T-helper 17 cell (primary cell): ENCODE data around the gene MUS81. TPM values are rescaled to one million over a fixed set of nuclear protein-coding genes. Genes with fewer than 3 reads are reported as not detected.
A peak's percentile ranks its signal among the peaks of the same experiment; 100 is the strongest.
"Not testable (repeated sequence)": the region's sequence is repeated elsewhere in the genome, so short reads cannot be mapped to it uniquely, and the experiment has no call there.

Experiments
- ATAC-seq: fragments of 150-1000 bp; cut with Tn5 transposase; 2 replicates; pipeline ENCODE4 v1.10.0; 2021; ENCODE audit warnings: mild to moderate bottlenecking, moderate library complexity
- DNase-seq, 3 donors: peaks; one replicate each; pipeline versions ENCODE4 v3.0.0 to v3.0.0-alpha.2; 2020 to 2021
- H3K9me3 ChIP-seq: one replicate; pipeline ENCODE4 v1.7.0; 2013; ENCODE audit warnings: low read length, mild to moderate bottlenecking; ENCODE audit not compliant: control insufficient read depth, poor library complexity, severe bottlenecking
- H3K27ac Mint-ChIP-seq: one replicate; pipeline ENCODE4 v1.8.0; 2022; ENCODE audit warnings: mild to moderate bottlenecking, moderate library complexity, mixed read lengths
- H3K27me3 Mint-ChIP-seq: one replicate; pipeline ENCODE4 v1.8.0; 2022; ENCODE audit warnings: mixed read lengths
- H3K36me3 Mint-ChIP-seq: one replicate; pipeline ENCODE4 v1.8.0; 2022; ENCODE audit warnings: low read depth, mixed read lengths
- H3K4me1 Mint-ChIP-seq: one replicate; pipeline ENCODE4 v1.8.0; 2022; ENCODE audit warnings: mild to moderate bottlenecking, mixed read lengths
- H3K4me3 Mint-ChIP-seq: one replicate; pipeline ENCODE4 v1.8.0; 2022; ENCODE audit warnings: mild to moderate bottlenecking, moderate library complexity, mixed read lengths
- total RNA-seq, 4 donors: library from RNA in 2 of 4; stranded (reverse) in 2 of 4; gene quantifications; one replicate each; pipeline ENCODE4 v1.2.3 and lab custom pipeline; 2022 to 2026

MUS81 gene
- total RNA-seq, 2 donors from 2014 or later, result 44.9 to 55.0 TPM

DNA sequence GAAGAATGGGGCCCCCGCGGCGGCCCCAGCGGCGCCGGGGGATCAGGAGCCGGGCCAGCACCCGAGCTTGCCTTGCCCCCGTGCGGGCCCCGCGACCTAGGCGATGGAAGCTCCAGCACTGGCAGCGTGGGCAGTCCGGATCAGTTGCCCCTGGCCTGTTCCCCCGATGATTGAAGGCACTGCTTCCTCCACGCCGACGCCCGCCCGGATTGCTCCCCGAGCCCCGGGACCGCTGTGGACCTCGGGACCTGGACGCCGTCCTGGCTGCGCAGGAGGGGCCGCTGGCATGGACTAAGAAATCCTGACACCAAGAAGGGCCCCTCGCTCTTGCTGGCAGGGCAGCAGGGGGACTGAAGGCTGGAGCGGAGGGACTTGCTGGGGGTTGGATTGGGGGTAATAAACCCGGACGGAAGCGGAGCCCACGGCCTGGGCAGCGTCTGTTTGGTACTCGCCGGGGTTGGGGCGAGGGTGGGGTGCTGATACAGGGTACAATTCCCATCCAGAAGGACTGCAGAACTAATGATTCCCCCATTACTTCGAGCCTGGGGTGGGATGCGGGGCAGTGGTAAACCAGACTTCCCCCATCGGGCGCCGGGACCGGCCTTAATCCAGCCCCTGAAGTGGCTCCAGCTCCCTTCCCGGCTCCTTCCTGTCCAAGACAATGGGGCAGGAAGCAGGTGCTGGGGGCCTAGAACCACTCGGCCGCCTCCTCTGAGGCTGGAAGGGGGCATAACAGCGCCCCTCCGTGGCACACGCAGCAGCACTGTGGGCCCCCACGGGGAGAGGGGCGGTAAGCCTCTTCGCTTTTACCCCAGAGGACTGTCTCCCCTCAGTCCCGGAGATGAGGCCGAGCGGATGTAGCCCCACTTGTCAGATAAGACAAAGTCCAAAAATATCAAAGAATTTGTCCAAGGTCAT is 31.2 kb downstream of the MUS81 start:
- H3K9me3 ChIP-seq, result no peaks in the 10 kb centered on the region
- Mint-ChIP-seq H3K36me3 (no peaks in the 10 kb centered on the region), H3K4me3 (peak overlapping the region; percentile 95), H3K27ac (peak overlapping the region; percentile 98), H3K4me1 (peaks cover 51% of the 10 kb centered on the region), H3K27me3 (no peaks in the 10 kb centered on the region)
- DNase-seq (no peak), ATAC-seq (no peak)

DNA sequence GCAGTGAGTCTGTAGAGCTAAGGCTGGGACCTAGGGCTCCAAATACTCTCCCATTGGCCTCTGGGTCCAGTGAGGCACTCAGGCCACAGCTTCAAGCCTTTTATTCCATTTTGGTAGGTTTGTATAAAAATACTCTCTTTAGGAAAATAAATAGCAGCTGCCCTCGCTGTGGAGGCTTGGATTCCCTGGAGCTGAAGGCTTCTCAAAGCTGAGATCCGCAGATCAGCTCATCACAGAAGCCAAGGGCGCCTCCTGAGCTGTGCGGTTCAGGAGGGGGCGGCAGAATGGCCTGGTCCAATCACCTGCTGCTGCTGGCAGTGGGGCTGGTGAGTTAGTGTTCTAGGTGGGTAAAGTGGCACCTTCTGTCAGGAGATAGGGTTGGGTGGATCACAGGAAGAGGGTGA is 31.9 kb downstream of the MUS81 start:
- H3K9me3 ChIP-seq, DNase-seq, H3K36me3 Mint-ChIP-seq, ATAC-seq, H3K27me3 Mint-ChIP-seq: not testable (repeated sequence)
- Mint-ChIP-seq H3K4me3 (peak overlapping the region; percentile 95), H3K4me1 (peaks cover 45% of the 10 kb centered on the region), H3K27ac (peak overlapping the region; percentile 98)

DNA sequence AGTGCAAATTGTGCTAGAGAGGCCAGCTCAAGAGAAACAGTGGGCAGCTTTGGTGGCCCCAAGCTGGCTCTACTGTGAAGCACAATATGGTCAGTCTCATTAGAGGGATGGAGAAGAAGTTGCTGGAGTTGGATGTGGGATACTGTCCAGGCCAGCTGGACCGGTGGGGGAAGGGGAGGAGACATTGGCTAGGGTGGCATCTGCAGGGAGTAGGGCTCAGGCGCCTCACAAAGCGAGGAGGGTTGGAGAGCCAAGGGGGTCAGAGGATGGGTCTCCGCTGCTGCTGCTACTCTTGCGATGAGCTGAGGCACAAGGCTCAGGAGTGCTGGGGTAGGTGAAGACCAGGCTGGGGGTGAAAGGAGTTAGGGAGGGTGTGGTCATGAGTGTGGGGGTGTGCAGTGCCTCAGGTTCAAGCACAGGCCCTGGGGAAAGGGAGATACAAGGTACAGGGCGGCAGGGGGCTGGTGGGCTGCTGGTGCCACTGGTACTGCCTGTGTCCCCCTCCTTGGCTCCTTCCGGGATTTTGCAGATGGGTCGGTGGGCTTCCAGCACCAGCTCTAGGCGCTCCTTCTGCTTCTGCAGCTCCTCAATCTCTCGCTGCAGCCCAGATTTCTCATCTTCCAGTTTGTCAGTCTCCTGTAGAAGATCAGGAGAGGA is 32.6 kb downstream of the MUS81 start:
- DNase-seq (no peak), ATAC-seq (no peak)
- Mint-ChIP-seq H3K27me3 (no peaks in the 10 kb centered on the region), H3K4me1 (peaks cover 40% of the 10 kb centered on the region), H3K36me3 (no peaks in the 10 kb centered on the region), H3K4me3 (peak overlapping the region; percentile 95), H3K27ac (peak overlapping the region; percentile 98)
- H3K9me3 ChIP-seq, result no peaks in the 10 kb centered on the region

DNA sequence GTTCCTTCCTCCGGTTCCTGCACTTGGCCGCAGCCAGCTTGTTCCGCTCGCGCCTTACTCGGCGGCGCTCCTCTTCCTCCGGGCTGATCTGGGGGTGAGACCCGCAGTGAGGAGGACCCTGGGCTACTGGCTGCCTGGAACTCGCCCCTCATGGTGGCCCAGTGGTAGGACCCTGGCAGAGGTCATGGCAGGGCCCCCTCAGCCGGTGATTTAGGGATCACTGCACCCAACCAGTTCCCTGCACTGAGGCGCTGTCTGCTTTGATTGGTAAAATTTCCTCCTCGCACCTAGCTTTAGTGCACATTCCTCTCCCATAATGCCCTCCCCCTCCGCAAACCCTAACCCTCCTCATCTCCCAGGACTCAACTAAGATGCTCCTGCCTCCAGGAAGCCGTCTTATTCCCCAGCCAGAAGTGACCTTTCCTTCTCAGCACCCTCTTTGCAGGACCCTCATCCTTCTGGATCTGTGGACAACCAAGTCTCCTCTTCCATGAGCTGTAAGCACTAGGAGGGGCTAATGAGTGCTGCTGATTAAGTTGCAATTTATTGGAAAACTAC is 33.9 kb downstream of the MUS81 start:
- no peak for ATAC-seq
- no peaks in the 10 kb centered on the region for H3K36me3 Mint-ChIP-seq

DNA sequence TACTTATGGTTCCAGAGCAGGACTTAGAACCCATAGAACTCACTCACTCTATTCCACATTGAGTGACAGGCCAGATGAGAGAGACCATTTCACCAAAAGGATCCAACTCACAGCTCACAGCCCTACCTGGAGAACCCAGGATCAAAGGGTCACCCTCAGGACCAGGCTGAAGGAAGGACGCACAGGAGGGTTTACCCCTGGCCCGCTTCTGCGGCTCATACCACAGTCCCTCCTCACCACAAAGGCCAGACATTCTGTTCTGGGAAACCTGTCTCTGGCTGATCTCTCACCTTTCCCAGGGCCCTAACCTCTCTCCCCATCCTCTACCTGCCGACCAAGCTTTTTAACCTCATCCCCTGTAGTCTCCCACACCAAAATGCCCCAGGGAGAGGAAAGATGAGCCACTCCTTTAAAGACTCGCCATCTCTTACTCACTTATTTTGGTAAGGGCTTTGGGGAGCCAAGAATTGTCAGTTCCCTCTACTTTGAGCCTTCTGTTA is 35.3 kb downstream of the MUS81 start:
- no peaks in the 10 kb centered on the region for H3K36me3 Mint-ChIP-seq
- peak overlapping the region; percentile 3 for H3K4me3 Mint-ChIP-seq
- H3K9me3 ChIP-seq, result no peaks in the 10 kb centered on the region
- DNase-seq, result no peak
- H3K27ac Mint-ChIP-seq, result peak overlapping the region; percentile 84
- no peaks in the 10 kb centered on the region for H3K27me3 Mint-ChIP-seq
- peaks cover 19% of the 10 kb centered on the region for H3K4me1 Mint-ChIP-seq
- no peak for ATAC-seq

More for the DNA sequence above, 33.9 kb downstream of the MUS81 start:
- peak overlapping the region; percentile 93 for H3K27ac Mint-ChIP-seq
- H3K27me3 Mint-ChIP-seq, result no peaks in the 10 kb centered on the region
- H3K4me3 Mint-ChIP-seq, result peak overlapping the region; percentile 95
- no peaks in the 10 kb centered on the region for H3K9me3 ChIP-seq
- DNase-seq, result no peak
- H3K4me1 Mint-ChIP-seq, result peaks cover 31% of the 10 kb centered on the region

DNA sequence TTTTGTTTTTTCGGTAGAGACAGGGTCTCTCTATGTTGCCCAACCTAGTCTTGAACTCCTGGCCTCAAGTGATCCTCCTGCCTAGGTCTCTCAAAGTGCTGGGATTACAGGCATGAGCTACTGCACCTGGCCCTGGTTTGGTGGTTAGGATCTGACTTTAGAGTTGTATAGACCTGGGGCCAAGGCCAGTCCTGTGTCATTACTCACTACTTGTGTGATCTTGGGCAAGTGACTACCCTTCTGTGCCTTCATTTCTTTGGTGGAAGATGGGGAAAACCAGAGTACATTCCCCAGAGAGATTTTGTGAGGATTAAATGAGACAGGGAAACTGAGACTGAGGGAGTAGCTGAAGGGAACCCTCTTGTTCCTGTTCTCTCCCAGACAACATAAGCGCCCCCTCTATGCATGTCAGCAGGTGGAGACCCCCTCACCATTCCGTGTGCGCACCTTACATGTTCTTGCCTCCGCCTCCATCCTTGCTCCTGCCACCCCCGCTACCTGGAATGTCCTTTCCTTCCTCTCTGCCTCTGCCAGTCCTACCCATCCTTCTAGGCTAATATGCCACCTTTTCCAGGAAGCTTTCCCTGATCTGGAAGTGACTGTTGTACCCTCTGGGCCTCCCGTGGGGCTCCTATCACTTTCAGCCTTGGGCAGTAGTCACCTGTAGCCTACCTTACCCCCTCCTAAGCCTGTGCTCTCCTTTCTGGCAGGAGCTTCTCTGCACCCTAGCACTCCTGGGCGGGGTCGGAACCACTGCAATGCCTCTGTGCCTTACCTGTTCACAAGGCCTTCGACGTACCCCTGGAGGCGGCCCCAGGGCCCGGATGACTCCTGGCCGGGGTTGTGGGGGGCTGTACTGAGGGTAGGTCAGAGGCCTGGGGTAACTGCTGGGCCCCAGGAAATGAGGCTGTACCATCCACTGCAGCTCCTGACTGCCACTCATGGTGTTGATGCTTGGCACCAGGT is 36.1 kb downstream of the MUS81 start:
- no peaks in the 10 kb centered on the region for H3K36me3 Mint-ChIP-seq
- peak overlapping the region; percentile 31 for H3K4me3 Mint-ChIP-seq
- H3K27ac Mint-ChIP-seq, result peak overlapping the region; percentile 84
- H3K4me1 Mint-ChIP-seq, result peaks cover 19% of the 10 kb centered on the region
- ATAC-seq, result no peak
- H3K27me3 Mint-ChIP-seq, result no peaks in the 10 kb centered on the region
- H3K9me3 ChIP-seq, result no peaks in the 10 kb centered on the region
- no peak for DNase-seq

DNA sequence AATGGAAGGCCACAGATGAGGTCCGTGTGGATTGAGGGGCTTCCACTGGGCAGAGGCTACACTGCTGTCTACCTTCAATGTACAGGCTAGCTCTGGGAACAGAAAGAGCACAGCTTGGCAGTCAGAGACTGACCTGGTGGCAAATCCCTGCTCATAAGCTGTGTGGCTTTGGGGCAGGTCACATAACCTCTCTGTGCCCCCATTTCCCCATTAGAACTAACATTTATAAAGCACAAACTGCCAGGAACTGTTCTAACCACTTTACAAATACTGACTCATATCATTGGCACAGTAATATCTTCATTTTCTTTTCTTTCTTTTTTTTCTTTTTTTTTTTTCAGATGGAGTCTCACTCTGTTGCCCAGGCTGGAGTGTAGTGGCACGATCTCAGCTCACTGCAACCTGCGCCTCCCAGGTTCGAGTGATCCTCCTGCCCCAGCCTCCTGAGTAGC is 36.8 kb downstream of the MUS81 start:
- H3K27me3 Mint-ChIP-seq, result no peaks in the 10 kb centered on the region
- peaks cover 19% of the 10 kb centered on the region for H3K4me1 Mint-ChIP-seq
- peak overlapping the region; percentile 31 for H3K4me3 Mint-ChIP-seq
- no peak for DNase-seq
- no peaks in the 10 kb centered on the region for H3K9me3 ChIP-seq
- H3K27ac Mint-ChIP-seq, result no peak overlapping the region
- no peak for ATAC-seq
- H3K36me3 Mint-ChIP-seq, result no peaks in the 10 kb centered on the region

DNA sequence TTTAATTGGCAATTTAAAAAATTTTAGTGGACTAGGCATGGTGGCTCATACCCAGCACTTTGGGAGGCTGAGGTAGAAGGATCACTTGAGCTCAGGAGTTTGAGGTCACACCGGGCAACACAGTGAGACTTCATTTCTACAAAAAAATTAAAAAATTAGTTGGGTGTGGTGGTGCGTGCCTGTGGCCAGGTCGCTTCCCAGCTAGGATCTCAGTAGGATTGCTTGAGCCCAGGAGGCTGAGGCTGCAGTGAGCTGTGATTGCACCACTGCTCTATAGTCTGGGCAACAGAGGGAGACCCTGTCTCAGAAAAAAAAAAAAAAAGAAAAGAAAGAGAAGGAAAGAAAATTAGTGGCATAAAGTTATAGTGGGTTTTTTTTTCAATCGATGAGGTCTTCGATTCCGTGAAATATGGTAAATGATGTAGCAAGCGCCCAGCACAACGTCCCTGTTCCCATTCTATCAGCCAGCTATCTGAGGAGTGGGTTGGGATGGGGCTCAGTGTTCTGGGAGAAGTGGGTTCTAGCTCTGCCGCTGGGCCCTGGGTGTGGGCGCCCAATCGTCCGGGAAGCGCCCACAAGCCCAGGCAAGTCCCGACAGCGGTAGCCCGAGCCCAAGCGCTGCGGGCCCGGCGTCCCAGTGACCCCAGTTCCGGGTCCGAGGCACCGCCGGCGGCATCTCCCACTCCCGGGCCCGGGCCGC is 38.6 kb downstream of the MUS81 start:
- peaks cover 4% of the 10 kb centered on the region for H3K27me3 Mint-ChIP-seq
- H3K9me3 ChIP-seq, result no peaks in the 10 kb centered on the region
- ATAC-seq (no peak), DNase-seq (no peak)
- peaks cover 10% of the 10 kb centered on the region for H3K4me1 Mint-ChIP-seq
- H3K4me3 Mint-ChIP-seq, result peak overlapping the region; percentile 71
- peak overlapping the region; percentile 45 for H3K27ac Mint-ChIP-seq
- no peaks in the 10 kb centered on the region for H3K36me3 Mint-ChIP-seq

DNA sequence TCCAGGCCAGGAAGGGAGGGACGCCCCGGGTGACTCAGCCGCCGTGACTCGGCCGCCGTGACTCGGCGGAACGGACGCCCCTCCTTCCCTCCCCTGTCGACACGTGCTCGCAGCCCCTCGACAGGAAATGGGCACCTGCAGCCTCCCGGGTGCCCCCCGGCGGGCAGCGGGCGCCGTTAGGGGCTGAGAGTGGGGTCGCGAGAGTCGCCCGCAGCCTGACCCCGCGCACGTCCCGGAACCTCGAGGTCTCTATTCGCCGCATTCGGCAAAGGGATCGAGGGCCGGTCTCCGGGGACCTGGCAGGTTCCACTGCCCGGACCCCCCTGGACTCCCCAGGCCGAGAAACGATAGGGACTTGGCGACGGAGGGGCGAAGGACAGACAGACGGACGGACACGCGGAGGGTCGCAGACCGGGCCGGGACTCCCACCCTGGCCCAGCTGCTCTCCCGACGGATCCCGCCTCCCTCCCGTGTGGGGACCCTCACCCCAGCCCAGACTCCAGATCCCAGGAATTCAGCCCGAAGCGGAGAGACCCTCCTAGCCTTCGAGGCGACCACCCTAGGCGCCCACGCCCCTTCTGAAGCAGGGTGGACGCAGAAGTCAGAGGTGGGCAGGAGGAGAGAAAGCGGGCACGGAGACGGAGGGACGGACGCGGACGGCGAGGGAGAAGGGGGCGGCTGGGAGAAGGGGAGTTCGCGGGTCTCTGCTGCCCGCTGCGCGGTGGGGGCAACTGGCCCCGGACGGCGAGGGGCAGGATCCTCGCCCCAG is 39.3 kb downstream of the MUS81 start:
- peak overlapping the region; percentile 81 for H3K4me3 Mint-ChIP-seq
- H3K27ac Mint-ChIP-seq, result no peak overlapping the region
- no peak for ATAC-seq
- H3K27me3 Mint-ChIP-seq, result peaks cover 4% of the 10 kb centered on the region
- DNase-seq, result peak in 2 of 3 donors; percentile 45 to 47
- H3K4me1 Mint-ChIP-seq, result peaks cover 5% of the 10 kb centered on the region
- no peaks in the 10 kb centered on the region for H3K36me3 Mint-ChIP-seq
- H3K9me3 ChIP-seq, result no peaks in the 10 kb centered on the region

DNA sequence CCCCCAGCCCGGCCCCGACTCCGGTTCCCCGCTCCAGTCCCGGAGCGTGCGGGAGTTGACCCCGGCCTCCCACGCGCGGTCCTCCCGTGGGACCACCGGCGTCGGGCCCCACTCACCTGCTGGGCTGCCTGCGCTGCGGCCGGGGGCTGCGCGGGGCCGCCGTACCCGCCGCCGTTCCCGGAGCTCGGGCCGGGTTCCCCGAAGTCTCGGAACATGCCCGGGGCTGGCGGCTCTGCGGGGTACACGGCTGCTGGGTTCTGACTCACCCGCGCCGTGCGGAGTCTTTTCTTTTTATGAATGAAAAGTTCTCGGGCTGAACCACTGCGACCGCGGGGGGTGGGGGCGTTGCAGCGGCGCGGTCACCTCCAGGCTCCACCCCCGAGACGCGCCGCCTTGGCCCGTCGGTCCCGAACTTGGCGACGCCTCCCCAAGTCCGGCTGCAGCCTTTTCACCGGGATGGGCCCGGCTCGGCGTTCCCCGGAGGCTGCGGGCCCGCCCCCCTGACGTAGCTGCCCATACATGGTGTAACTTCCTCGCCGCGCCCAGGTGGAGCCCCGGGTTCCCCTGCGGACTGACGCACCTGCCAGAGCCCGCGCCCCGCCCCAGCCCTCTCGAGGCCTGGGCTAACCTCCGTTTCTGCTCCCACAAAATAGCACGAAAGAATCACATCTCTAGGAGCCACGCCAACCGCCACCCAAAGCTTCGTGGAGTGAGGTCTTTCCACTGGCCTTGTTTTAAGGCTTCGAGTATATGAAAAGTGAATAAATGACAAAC is 40.1 kb downstream of the MUS81 start, which contains the start of gene FOSL1:
FOSL1 (minus strand) TSS at position 264 of the 774 bp plus-strand sequence; CDS start at position 215, 49 bp downstream.
- ATAC-seq, result peak; percentile 97
- Mint-ChIP-seq H3K4me3 (peak within 1 kb of the TSS; percentile 81), H3K27me3 (peaks cover 4% of the 10 kb centered on the region), H3K27ac (peak within 1 kb of the TSS; percentile 90), H3K4me1 (peaks cover 3% of the 10 kb centered on the region), H3K36me3 (no peaks in the 10 kb centered on the region)
- H3K9me3 ChIP-seq, result no peaks in the 10 kb centered on the region
- DNase-seq, result peak; percentile 92 to 96 (median 95)

DNA sequence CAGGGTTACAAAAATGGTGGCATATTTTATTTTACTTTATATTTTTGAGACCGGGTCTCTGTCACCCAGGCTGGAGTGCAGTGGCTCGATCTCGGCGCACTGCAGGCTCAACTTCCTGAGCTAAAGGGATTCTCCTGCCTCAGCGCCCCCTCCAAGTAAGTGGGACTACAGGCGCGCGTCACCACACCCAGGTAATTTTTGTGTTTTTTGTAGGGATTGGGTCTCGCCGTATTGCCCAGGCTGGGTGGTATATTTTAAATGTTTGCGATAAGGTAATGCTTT is 40.6 kb downstream of the MUS81 start:
- Mint-ChIP-seq H3K27ac (peak overlapping the region; percentile 90), H3K27me3 (peaks cover 4% of the 10 kb centered on the region), H3K4me1 (peaks cover 2% of the 10 kb centered on the region), H3K36me3 (no peaks in the 10 kb centered on the region), H3K4me3 (peak overlapping the region; percentile 63)
- H3K9me3 ChIP-seq, result no peaks in the 10 kb centered on the region
- ATAC-seq (no peak), DNase-seq (no peak)
